HG02885 (cell line): ENCODE results near the gene WDR87.
"Not testable (repeated sequence)": the region's sequence is repeated elsewhere in the genome, so short reads cannot be mapped to it uniquely, and the experiment has no call there.

Experiments used
- ATAC-seq: cut with Tn5 transposase; IDR thresholded peaks from one replicate; pipeline ENCODE4 v1.9.1; 2021; ENCODE audit warnings: mild to moderate bottlenecking; ENCODE audit not compliant: unreplicated experiment, poor library complexity

WDR87 gene

DNA sequence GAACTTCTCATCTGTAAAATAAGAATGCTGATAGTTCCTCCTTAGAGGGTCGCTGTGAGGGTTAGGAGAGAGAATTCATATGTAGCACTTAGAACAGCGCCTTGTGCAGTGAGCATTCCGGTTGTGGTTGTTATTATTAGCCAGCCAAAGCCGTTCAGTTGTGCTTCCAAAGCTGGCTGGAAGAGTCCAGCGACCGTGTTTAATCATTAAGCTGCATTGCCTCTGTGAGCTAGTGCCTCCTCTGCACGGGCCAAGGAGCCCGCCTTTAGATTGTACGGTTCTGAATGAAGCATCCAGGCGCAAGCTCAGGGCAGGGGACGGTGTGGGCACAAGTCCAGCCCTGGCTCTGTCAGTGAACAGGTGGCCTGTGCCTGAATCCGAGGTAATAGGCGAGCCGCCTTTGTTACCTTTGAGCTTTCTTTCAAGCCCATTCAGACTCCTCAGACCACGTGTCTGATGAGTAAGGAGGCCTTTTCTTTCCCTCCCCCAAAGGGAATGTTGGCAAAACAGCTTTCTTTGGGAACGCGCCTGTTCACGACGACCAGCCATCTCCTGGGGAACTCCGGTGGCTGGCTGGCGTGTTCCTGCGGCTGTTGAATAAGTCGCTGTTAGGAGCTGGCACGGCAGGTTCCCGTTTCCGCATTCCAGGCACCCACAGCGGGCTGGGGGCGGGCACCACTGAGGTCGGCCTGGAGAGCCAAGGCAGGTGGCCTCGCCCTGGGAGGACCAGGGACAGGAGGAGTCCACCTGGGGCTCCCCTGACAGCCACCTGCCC lies 25.7 kb upstream of the WDR87 start:
- ATAC-seq = no peak

DNA sequence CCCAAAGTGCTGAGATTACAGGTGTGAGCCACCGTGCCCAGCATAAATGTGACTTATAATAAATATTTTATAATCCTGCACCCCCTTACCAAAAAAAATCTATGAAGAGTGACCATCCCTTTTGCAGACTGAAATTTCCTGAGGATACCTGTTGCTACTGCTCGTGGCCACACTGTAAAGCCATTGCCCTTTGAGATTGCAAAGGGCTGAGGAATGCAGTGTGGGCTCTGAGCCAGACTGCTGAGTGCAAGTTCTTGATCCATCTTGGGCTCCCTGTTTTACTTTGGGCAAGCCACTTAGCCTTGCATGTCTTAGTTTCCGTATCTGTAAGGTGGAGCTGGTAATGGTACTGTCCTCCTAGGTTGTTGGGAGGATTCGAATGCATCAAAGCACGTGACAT lies 24.0 kb upstream of the WDR87 start:
- no peak for ATAC-seq

DNA sequence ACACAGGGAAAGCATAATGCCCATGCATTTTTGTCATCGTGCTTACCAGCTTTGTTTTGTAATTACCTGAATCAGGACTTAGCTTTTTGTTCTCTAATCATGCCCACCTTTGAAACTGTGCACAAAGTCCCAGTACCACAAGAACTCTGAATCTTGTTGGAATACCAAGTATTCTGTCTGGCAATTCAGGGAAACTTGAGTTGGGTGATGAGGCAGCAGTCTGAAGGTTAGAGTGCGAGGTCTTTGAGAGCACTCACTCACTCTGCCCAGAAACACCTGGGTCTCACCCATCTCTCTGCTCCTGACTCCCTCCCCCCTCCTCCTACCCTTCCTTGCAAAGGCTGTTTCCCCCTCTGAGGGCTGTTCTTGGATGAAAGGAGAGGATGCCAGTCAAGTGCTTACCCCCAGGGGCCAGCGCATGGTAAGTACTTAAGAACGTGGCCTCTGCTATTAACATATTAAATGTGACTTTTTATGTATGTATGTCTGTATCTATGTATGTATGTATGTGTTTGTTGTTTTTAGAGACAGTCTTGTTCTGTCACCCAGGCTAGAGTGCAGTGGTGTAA lies 23.0 kb upstream of the WDR87 start:
- no peak for ATAC-seq

DNA sequence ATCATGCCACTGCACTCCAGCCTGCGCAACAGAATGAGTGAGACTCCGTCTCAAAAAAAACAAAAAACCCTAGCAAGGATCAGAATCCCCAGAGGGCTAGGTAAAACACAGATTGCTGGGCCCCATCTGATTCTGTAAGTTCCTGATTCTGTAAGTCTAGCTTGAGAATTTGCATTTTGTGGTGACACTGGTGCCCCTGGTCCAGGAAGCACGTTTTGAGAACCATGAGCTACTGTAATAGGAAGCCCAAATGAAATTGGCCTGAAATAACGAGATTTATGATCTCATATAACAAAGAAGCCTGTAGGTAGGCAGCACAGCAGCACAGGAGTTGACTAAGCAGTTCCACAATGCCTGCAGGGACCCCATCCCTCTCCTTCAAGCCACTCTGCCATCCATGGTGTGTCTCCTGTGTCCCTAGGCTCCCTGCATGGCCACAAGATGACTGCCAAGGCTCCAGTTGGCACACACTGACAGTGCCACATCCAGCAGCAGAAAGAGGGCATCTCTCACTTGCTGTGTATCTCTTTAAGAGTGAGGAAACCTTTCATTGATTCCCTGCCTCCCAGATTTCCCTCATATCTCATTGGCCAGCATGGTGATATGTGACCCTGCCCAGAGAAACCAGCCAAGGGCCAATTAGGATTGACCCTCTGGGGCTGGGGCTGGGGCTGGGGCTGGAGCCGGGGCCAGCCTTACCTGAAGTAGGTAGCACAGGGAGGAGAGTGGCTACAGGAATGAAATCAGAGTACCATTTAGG lies 22.3 kb upstream of the WDR87 start:
- peak; percentile 73 for ATAC-seq

DNA sequence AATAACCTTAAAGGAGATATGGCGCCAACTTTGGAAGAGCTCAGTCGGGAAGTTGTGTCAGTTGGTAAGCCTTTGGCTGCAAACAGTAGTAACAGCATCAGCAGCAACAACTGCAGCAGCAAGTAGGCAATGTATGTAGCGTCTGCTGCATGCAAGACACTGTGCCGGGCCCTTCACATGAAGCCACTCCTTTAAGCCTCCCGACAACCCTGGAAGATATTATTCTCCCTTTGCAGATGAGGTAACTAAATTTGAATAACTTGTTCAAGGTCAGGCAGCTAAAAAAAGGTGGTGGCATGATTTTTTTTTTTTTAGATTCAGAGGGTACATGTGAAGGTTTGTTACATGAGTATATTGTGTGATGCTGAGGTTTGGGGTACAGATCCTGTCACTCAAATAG lies 20.3 kb upstream of the WDR87 start:
- ATAC-seq = no peak

DNA sequence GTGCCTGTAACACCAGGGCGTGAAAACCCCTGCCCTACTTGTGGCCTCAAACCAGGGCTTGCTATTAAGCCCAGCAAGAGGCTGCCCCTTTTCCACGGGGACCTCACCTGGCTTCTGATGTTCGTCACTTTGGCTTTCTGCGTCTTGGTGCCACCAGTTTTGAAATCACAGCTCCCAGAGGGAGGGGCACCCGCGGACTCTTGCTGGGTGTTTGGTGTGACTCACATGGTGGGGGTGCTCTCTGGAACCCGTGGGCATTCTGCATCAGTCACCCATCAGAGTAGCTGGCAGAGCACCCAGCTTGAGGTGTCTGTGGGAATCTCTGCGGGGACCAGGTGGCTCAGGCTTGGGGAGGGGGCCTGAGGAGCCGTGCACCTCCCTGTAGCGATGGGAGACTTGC lies 19.9 kb upstream of the WDR87 start:
- no peak for ATAC-seq

DNA sequence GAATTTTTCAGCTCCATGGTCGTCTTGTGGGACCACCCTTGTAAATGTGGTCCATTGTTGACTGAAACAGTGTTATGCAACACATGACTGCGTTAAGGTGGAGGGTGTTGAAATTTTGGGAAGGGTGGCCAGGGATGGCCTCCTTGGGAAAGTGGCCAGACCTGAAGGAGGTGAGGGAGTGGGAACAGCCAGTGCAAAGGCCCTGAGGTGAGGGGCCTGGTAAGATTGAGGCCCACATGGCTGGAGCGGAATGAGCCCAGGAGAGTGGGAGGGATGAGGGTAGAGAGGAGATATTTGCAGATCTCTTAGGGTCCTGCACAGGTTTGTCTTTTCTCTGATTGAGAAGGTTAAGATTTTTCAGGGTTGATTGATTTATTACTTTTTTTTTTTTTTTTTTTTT lies 18.8 kb upstream of the WDR87 start:
- ATAC-seq = no peak

DNA sequence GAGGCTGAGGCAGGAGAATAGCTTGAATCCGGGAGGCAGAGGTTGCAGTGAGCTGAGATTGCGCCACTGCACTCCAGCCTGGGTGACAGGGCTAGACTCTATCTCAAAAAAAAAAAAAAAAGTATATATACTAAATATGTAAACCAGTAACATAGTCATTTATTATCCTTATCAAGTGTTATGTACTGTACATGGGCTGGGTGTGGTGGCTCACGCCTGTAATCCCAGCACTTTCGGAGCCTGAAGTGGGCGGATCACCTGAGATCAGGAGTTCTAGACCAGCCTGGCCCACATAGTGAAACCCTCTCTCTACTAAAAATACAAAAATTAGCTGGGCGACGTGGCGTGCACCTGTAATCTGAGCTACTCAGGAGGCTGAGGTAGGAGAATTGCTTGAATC lies 18.2 kb upstream of the WDR87 start:
- ATAC-seq = not testable (repeated sequence)

DNA sequence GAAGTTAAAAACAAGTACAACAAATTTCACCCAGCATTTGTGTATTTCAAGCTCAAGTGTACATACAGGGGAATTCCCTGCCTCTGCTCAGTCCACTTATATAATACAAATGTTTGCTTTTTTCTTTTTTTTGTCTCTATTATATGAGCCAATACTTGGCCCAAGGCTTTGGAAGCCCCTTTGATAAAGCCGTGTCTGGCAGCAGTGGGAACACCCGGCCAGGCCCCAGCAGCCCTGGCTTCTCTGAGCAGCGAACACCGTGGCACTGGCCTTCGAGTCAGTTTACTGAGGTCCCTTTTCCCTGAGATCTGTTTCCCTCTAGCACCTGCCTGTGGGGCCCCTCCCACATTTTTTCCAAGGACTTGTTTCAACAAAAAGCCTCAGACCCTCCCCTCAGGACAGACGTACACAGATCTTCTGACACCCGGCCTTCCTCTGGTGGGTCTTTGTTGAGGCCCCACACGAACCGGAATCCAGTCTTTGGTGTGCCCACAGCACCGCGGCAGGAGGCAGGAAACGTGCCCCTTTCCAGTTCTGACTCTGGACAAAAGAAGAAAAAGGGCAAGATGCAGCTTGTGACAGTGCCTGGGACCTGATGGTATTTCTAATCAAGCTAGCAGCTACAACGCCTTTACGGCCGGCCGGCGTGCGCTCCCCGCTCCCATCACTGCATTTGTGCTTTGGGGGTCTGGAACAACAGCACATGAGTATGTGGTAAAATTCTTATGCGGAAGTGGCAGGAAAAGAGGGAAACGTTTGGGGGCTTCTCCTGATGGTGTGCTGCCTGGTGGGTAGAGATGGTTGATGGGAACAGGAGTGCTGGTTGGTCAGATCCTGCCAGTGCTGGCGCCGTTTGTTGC lies 14.4 kb upstream of the WDR87 start:
- ATAC-seq = no peak

DNA sequence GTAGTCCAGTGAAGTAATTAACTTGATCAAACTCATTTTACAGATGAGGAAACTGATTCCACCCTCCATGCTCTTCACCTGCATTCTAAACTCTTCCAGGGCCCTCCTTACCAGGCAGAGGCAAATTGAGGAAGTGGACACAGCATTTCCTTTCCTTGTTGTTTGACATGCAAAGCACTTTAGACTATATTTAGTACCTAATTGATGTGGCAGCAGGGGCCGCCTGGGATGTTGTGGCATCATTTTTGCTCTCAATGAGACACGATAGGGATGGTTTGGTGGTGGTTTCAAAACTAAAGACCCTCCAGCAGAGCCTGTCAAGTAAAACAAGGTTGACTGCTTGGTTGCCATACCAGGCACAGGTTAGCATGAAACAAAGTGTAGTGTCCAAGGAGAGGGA lies 8.5 kb upstream of the WDR87 start:
- peak; percentile 58 for ATAC-seq

DNA sequence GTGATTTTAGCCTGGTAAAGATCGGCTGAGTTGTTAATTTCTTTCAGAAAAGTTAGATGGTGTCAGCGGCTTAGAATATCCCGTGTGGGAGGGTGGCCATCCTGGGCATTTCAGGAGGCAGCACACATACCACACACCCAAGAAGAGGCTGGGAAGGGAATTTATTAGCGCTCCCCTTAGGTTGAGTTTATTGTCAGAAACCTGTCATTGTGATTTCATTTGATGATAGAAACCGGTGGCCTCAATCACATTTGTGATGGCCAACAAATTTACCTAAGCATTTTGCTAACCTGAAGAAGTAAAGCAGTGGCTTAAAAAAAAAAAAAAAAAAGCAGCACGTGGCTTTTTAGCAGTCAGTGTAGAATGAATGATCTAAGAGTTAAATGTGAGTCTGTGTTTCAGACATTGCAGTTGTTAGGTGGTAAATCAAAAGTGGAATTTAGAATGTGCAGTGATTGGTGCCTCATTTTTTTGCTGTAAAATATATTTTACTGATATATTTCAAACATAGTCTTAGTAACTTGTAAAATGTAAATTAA lies 3.3 kb upstream of the WDR87 start:
- ATAC-seq = no peak

DNA sequence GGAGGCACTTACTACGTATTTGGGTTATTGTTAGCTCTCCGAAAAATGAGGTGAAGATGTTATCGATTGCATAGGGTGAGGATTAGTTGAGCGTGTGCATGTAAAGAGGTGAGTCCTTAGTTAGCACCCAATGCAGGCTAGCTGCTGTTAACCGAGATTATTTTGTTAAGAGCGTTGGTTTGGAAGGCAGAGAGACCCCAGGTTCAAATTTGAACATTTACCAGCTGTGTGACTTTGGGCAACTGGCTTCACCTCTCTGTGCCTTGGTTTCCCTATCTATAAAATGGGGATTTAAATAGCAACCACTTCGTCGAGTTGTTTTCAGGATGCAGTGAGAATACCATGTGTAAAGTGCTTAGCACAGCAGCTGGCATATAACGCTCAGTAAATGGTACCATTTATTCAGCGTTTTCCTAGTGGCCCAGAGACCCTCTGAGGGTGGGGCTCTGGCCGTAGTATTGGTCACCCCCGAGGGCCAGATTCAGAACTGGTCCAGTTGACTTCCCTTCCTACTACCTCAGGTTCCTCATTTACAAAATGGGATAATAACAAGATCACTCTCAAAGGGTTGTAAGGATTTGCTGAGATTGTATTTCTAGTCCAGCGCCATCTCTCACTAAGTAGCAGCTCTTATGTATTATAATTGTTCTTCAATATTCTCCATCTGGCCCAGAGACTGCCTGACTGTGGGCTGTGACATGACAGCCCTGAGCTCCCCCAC lies 1.5 kb upstream of the WDR87 start:
- ATAC-seq = no peak

DNA sequence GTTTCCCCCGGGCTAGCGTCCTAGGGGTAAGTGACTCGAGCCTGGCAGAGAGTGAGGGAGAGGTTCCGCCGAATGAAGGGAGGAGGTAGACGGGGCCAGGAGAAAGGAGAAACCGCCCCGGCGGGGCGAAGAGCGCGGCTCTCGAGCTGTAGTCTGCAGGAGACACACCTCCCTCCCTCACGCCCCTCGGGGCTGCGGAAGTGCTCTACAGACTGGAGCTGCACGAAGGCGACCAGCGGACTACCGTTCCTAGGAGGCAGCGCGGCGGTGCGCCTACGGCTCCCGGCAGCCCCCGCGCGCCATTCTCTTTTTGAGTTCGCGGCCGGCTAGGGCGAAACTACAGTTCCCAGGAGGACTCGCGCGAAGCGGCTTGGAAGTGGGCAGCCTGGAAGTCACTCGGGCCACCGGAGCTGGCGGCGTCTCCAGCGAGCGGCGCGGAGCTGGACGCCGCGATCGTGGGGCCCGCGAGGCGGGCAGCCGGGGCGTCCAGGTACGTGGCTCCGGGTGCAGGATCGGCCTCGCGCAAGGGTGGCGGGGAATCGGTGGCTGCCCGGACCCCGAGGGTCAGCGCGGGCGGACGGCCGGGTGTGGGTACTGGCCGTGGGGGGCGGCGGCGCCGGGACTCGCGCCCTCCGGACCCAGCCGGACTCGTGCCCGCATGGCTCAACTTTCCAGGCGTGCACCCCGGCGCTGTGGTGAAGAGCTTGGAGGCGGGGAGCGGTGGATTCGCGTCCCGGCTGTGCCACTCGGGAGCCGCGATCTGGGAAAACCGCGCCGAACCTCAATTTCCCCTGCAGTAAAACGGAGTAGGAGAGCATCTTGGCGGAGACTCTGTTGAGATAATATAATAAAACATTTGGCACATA lies 708 bp upstream of the WDR87 start, which contains the start of gene SIPA1L3:
Gene SIPA1L3 (plus strand): TSS at position 340 of the 866 bp plus-strand sequence. CDS start 174,358 bp downstream, outside the sequence.
- peak; percentile 82 for ATAC-seq

DNA sequence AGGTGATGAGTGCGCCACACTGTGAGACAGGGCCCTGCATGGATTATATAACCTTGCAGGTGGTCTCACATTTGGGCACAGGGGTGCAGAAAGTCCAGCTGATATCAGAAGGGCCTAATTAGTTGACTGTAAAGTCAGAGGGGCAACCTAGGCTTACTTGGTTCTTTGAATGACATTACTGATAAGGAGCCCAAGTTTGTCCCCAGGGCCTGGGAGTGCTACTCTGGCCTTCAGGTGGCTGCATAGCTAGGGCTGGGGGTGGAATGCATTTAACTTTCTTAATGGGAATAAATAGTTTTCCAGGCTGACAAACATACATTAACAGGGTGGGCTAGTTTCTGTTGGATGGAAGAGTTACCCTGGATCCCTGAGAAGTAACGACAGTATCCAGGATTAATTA lies 3.3 kb downstream of the WDR87 start:
- no peak for ATAC-seq

DNA sequence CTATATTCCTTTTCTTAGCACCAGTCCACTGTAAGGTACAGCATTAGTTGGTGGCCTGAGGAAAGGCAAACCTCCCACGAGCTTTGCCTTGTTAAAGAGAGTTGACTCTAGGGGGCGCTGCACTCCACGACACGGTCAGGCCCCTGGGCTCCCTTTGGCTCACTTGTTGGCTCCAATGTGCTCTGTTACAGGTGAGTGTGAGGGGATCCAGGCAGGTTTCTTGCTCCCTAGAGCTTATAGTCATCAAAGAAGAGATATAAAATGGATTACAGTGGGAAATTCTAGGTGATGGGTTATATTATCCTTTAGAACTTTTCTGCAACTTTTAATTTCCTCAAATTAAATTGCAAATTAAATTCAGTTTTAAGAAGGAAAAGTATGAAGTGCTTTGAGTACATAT lies 3.7 kb downstream of the WDR87 start:
- ATAC-seq = no peak

DNA sequence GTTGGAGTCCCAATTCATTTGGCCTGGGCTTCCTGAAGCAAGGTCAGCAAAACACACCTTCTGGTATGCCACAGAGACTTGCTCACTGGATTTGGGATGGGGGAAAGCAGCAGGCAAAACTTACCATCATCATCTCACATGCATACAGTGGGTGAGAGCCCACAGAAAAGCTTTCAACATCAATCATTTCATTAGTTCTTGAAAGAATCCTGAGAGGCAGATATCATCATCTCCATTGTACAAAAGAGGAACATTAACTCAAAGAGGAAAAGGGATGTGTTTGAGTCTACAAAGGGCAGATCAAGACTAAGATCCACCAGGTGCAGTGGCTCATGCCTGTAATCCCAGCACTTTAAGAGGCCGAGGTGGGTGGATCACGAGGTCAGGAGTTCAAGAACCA lies 6.4 kb downstream of the WDR87 start:
- no peak for ATAC-seq

DNA sequence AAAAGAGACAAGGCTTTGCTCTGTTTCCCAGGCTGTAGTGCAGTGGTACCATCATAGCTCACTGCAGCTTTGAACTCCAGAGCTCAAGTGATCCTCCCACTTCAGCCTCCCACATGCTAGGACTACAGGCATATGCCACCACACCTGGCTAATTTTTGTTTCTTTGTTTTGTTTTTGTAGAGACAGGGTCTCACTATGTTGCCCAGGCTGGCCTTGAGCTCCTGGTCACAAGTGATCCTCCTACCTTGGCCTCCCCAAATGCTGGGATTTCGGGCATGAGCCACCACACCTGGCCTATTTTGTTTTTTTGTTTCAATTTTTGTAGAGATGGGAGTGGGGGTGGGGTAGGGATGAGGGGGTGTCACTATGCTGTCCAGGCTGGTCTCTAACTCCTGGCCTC lies 6.9 kb downstream of the WDR87 start:
- ATAC-seq = no peak

DNA sequence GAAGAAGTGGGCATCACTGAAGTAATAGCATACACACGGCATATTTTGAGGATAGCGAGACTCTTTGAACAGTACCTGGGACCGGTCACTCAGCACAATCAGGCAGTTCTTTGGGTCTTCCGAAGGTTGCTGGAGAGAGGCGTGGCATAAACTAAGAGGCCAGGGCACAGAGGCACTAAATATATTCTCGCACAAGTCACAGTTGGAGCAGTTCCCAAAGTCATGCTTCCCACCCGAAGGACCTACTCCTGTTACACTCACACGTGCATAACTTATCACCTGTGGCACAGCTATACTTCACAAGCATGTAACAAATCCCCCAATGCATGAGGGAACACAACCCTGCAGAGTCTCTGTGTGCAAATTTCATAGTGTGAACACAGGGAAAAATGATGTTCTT lies 10.2 kb downstream of the WDR87 start:
- ATAC-seq = no peak
